ENCODE results near the gene LENEP. TPM values are rescaled to one million over a fixed set of nuclear protein-coding genes. Genes with fewer than 3 reads are reported as not detected.
A peak's percentile ranks its signal among the peaks of the same experiment; 100 is the strongest.
"Not testable (repeated sequence)": the region's sequence is repeated elsewhere in the genome, so short reads cannot be mapped to it uniquely, and the experiment has no call there.

Gene LENEP
- total RNA-seq, 1 donor from 2014 or later: not detected

DNA sequence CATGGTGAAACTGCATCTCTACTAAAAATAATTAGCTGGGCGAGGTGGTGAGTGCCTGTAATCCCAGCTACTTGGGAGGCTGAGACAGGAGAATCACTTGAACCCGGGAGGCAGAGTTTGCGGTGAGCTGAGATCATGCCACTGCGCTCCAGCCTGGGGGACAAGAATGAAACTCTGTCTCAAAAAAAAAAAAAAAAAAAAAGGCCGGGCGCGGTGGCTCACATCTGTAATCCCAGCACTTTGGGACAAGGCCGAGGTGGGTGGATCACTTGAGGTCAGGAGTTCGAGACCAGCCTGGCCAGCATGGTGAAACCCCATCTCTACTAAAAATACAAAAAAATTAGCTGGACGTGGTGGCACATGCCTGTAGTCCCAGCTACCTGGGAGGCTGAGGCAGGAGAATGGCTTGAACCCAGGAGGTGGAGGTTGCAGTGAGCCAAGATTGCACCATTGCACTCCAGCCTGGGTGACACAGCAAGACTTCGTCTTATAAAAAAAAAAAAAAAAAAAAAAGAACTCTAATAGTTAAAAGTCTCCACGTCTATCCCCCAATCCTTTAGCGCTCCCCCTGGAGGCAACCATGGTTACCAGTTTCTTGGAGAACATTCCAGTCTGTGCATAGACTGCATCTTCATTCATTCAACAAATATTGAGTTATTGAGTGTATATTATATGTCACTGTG lies 2.1 kb downstream of the LENEP start:
- H3K4me3 ChIP-seq; H3K4me3 Mint-ChIP-seq; H3K4me1 ChIP-seq; H3K9me3 Mint-ChIP-seq; H3K36me3 ChIP-seq; H3K79me2 ChIP-seq (ENCODE audit: low read depth); H3K9me3 ChIP-seq (ENCODE audit: low read depth); H3K36me3 Mint-ChIP-seq; H3K9ac ChIP-seq; H3K27ac ChIP-seq; H2AFZ ChIP-seq (replicated peaks); H3K27ac Mint-ChIP-seq; H4K20me1 ChIP-seq (ENCODE audit: low read depth); H3K27me3 ChIP-seq; H3K4me2 ChIP-seq: not testable (repeated sequence)
- peaks cover 34% of the 10 kb centered on the region for H3F3A ChIP-seq (ENCODE audit: low read depth)
- peak; percentile 69 for DNase-seq (ENCODE audit: low spot score)
- H3K27me3 Mint-ChIP-seq (ENCODE audit: insufficient read depth, low read depth): peaks cover 12% of the 10 kb centered on the region
- H3K4me1 Mint-ChIP-seq: peaks cover 30% of the 10 kb centered on the region
- TF ChIP-seq, protein P1, sequence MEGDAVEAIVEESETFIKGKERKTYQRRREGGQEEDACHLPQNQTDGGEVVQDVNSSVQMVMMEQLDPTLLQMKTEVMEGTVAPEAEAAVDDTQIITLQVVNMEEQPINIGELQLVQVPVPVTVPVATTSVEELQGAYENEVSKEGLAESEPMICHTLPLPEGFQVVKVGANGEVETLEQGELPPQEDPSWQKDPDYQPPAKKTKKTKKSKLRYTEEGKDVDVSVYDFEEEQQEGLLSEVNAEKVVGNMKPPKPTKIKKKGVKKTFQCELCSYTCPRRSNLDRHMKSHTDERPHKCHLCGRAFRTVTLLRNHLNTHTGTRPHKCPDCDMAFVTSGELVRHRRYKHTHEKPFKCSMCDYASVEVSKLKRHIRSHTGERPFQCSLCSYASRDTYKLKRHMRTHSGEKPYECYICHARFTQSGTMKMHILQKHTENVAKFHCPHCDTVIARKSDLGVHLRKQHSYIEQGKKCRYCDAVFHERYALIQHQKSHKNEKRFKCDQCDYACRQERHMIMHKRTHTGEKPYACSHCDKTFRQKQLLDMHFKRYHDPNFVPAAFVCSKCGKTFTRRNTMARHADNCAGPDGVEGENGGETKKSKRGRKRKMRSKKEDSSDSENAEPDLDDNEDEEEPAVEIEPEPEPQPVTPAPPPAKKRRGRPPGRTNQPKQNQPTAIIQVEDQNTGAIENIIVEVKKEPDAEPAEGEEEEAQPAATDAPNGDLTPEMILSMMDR (IDR thresholded peaks at IDR 0.05): peak; percentile 58

DNA sequence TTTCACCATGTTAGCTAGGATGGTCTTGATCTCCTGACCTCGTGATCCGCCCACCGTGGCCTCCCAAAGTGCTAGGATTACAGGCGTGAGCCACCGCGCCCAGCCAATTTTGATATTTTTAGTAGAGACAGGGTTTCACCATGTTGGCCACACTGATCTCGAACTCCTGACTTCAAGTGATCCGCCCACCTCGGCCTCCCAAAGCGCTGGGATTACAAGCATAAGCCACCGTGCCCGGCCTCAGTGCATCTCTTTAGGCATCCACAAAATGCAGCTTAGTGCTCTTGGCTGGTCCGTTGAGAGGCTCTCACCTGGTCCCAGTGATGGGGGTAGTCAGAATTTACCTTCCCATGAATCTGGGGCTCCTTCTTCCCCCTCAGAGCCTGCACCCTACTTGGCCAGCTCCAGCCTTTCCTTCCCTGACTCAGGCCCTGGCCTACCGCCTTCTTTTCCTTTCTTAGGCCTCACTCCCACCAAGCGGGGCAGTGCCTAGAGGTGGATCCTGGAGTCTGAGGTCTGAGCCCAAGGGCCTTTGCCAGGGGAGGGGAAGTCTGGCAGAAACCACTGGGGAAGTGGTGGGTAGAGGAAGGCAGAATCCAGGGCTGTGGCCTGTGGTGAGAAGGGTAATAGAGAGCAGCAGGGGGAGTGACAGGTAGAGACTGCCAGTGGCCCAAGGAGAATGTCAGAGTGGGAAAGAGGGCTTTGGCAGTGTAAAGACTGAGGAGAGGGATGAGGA lies 3.7 kb downstream of the LENEP start:
- H3K36me3 ChIP-seq: no peaks in the 10 kb centered on the region
- H3F3A ChIP-seq (ENCODE audit: low read depth): peaks cover 46% of the 10 kb centered on the region
- Mint-ChIP-seq H3K36me3 (peaks cover 2% of the 10 kb centered on the region), H3K4me1 (peaks cover 30% of the 10 kb centered on the region), H3K27ac (no peak overlapping the region), H3K9me3 (no peaks in the 10 kb centered on the region), H3K4me3 (no peak overlapping the region), H3K27me3 (ENCODE audit: insufficient read depth, low read depth) (peaks cover 12% of the 10 kb centered on the region)
- peaks cover 8% of the 10 kb centered on the region for H3K4me1 ChIP-seq
- H3K9me3 ChIP-seq (ENCODE audit: low read depth): no peaks in the 10 kb centered on the region
- no peaks in the 10 kb centered on the region for H3K27me3 ChIP-seq
- TF ChIP-seq, protein P1 (IDR thresholded peaks at IDR 0.05): no peak
- TF ChIP-seq EZH2 (IDR thresholded peaks at IDR 0.05) (no peak), EZH2phosphoT487 (IDR thresholded peaks at IDR 0.05) (no peak)
- H3K4me2 ChIP-seq: no peak overlapping the region
- no peak for DNase-seq (ENCODE audit: low spot score)
- no peak overlapping the region for H3K9ac ChIP-seq
- no peaks in the 10 kb centered on the region for H3K79me2 ChIP-seq (ENCODE audit: low read depth)
- no peak overlapping the region for H2AFZ ChIP-seq (replicated peaks)
- H4K20me1 ChIP-seq (ENCODE audit: low read depth): no peaks in the 10 kb centered on the region
- H3K27ac ChIP-seq: no peak overlapping the region
- H3K4me3 ChIP-seq: no peak overlapping the region

DNA sequence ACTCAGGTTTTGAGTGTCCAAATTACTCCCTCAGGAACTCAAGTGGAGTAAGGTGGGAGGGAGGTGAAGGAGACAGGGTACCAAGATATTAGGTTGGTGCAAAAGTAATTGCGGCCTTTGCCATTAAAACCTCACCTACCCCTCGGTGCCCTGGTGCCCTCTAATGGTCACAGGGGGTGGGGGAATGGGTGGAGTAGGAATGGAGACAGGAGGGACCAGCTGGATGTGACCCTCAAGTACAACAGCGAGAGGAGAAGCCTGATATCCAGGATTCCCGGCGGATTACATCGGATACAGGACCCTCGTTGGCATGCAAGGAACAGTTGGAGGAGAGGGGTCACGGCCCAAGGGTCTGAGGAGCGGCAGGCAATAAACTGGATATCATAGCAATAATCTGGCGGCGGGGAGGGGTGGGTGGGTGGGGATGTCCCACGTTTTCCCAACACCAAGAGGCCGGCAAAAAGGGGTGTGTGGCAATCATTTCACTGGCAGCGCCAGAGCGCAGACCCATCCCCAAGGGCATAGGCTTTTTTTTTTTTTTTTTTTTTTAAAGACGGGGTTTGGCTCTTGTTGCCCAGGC lies 4.9 kb downstream of the LENEP start:
- H3K9ac ChIP-seq: no peak overlapping the region
- H3K36me3 ChIP-seq: no peaks in the 10 kb centered on the region
- H3K27me3 ChIP-seq: no peaks in the 10 kb centered on the region
- peaks cover 42% of the 10 kb centered on the region for H3F3A ChIP-seq (ENCODE audit: low read depth)
- H3K4me3 ChIP-seq: no peak overlapping the region
- TF ChIP-seq EZH2phosphoT487 (IDR thresholded peaks at IDR 0.05) (no peak), EZH2 (IDR thresholded peaks at IDR 0.05) (no peak)
- TF ChIP-seq, protein P1 (IDR thresholded peaks at IDR 0.05): no peak
- H3K79me2 ChIP-seq (ENCODE audit: low read depth): peaks cover 7% of the 10 kb centered on the region
- H2AFZ ChIP-seq (replicated peaks): no peak overlapping the region
- H3K9me3 Mint-ChIP-seq: no peaks in the 10 kb centered on the region
- no peak overlapping the region for H3K27ac ChIP-seq
- no peak overlapping the region for H3K4me2 ChIP-seq
- H3K9me3 ChIP-seq (ENCODE audit: low read depth): no peaks in the 10 kb centered on the region
- peak overlapping the region; percentile 59 for H3K4me3 Mint-ChIP-seq
- H3K27me3 Mint-ChIP-seq (ENCODE audit: insufficient read depth, low read depth): peaks cover 7% of the 10 kb centered on the region
- peaks cover 8% of the 10 kb centered on the region for H3K4me1 ChIP-seq
- H3K4me1 Mint-ChIP-seq: peaks cover 25% of the 10 kb centered on the region
- H4K20me1 ChIP-seq (ENCODE audit: low read depth): no peaks in the 10 kb centered on the region
- no peaks in the 10 kb centered on the region for H3K36me3 Mint-ChIP-seq
- DNase-seq (ENCODE audit: low spot score): no peak
- H3K27ac Mint-ChIP-seq: no peak overlapping the region

All from neural progenitor cell (in vitro differentiated cells).